Activated CD4-positive, CD25-positive, alpha-beta regulatory T cell (primary cell): ENCODE measurements around the gene KRTAP4-11.
"Not testable (repeated sequence)": the region's sequence is repeated elsewhere in the genome, so short reads cannot be mapped to it uniquely, and the experiment has no call there.

Experiments used
- DNase-seq, 4 experiments: peaks; one replicate each; lab custom pipeline; 2025; lab: John Stamatoyannopoulos, UW

Gene KRTAP4-11

DNA sequence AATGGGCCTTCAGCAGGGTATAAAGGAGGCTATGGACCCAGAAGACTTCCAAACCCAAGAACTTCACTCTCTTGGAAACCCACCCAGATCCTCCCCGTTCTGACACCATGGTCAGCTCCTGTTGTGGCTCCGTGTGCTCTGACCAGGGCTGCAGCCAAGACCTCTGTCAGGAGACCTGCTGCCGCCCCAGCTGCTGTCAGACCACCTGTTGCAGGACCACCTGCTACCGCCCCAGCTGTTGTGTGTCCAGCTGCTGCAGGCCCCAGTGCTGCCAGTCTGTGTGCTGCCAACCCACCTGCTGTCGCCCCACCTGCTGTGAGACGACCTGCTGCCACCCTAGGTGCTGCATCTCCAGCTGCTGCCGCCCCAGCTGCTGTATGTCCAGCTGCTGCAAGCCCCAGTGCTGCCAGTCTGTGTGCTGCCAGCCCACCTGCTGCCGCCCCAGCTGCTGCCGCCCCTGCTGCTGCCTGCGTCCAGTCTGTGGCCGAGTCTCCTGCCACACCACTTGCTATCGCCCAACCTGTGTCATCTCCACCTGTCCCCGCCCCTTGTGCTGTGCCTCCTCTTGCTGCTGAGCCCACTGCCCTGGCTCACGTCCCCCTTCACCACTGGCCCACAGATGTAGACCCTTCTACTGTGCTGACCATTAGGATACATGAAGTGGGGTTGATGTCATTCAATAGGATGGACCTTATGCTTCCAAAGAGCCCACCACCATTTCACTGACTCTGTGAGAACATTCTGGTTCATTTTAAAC is 33.9 kb downstream of the KRTAP4-11 start, which contains the start of gene KRTAP4-7:
KRTAP4-7 (plus strand) TSS at position 51 of the 757 bp plus-strand sequence; CDS start at position 108, 57 bp downstream.
- not testable (repeated sequence) for DNase-seq

- DNase-seq, result not testable (repeated sequence)
These were observed 34.7 kb downstream of the KRTAP4-11 start for GRCh38 chr17:41083427-41083826.

DNA sequence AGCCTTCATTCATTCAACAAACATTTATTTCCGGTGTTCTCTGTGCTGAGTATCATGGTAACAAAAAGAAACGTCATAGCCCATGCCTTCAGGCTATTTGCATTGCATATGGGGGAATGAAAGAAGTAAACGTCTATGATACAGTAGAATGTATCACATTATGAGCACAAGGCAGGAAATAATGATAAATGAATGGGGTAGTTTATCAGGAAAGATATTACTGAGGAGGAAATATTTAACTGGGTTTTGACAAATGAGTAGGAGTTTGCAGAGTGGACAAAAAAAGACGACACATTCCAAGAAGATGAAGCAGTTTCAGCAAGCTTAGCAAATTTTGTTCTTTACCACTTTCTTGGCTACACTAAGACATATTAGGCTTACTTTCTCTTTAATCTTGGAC is 35.5 kb downstream of the KRTAP4-11 start:
- no peak for DNase-seq

- no peak for DNase-seq
These were observed 41.4 kb downstream of the KRTAP4-11 start for GRCh38 chr17:41076788-41077187.

DNA sequence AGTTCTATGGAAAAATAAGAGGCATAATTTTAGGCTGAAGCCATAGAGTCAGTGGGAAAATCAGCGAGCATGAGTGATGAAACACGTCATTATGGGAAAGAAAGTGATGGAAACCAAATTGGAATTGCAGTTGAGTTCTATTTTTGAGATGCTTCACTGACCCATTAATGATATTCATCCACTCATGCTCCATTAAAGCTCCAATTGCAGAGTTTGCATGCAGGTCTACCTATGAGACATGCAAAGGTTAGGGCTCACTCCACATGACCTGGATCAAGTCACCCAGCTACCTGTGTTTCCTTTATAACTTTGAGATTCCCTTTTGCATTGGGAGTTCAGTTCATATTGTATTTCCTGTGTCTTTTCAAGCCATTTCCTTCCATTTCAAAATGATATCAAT is 44.5 kb downstream of the KRTAP4-11 start:
- no peak for DNase-seq

- no peak for DNase-seq
These were observed 46.4 kb downstream of the KRTAP4-11 start for GRCh38 chr17:41071606-41072360.

GRCh38 chr17:41069031-41069430 is 49.1 kb downstream of the KRTAP4-11 start:
- DNase-seq, result no peak

GRCh38 chr17:41067281-41067680 is 50.9 kb downstream of the KRTAP4-11 start:
- no peak for DNase-seq
